Activated CD4-positive, alpha-beta T cell treated with anti-CD3 and anti-CD28 coated beads, Interleukin-2, Interleukin-4, amounts not matched to agents 100 ng/mL and 50 ng/mL, durations not matched to agents 16 hours and 8 hours (primary cell): Measurements from ENCODE around the gene GPR27.

Experiments used
- DNase-seq: peaks from one replicate; pipeline ENCODE4 v3.0.0-alpha.2; 2020; ENCODE audit warnings: low spot score

The GPR27 gene

GRCh38 chr3:71785532-71786216, 32.0 kb downstream of the GPR27 start:
- no peak for DNase-seq

GRCh38 chr3:71786217-71786549, 32.5 kb downstream of the GPR27 start:
- no peak for DNase-seq

GRCh38 chr3:71786551-71786950, 32.9 kb downstream of the GPR27 start:
- no peak for DNase-seq

- DNase-seq, result no peak
These were observed 34.3 kb downstream of the GPR27 start for GRCh38 chr3:71787851-71788405.

GRCh38 chr3:71789922-71790321, 36.3 kb downstream of the GPR27 start:
- DNase-seq, result no peak

GRCh38 chr3:71791634-71792033, 38.0 kb downstream of the GPR27 start:
- no peak for DNase-seq

GRCh38 chr3:71796290-71796689, 42.6 kb downstream of the GPR27 start:
- DNase-seq, result no peak

- no peak for DNase-seq
These were observed 43.8 kb downstream of the GPR27 start for GRCh38 chr3:71797455-71797854.

- DNase-seq, result no peak
These were observed 46.4 kb downstream of the GPR27 start for GRCh38 chr3:71800023-71800422.

- DNase-seq, result no peak
These were observed 48.3 kb downstream of the GPR27 start for GRCh38 chr3:71801986-71802385.

- DNase-seq, result no peak
These were observed 49.6 kb downstream of the GPR27 start for GRCh38 chr3:71803248-71803647.

- DNase-seq, result no peak
These were observed 51.5 kb downstream of the GPR27 start for GRCh38 chr3:71805199-71805598.

- DNase-seq, result no peak
These were observed 52.0 kb downstream of the GPR27 start for GRCh38 chr3:71805691-71806090.
